ENCODE measurements around the gene GPR21.

Gene GPR21

DNA sequence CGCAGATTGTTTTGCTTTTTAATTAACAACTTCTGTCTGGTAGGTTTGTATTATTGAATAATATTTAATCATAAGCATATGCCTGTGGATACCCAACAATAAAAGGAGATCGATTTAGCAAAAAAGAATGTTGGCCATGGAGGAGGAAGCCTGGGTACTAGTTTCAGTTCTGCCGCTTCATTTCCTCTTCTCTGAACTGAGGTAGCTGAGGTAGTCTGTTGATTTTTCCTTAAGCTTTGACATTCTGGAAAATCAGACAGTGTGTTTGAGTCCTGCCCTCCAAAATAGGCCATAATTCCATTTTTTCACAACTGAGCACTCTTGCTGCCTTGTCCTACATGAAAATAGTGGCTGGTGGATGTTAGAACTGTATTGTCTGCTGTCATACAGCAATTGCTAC, 6.0 kb upstream of the GPR21 start:
- TF ChIP-seq, protein P1, sequence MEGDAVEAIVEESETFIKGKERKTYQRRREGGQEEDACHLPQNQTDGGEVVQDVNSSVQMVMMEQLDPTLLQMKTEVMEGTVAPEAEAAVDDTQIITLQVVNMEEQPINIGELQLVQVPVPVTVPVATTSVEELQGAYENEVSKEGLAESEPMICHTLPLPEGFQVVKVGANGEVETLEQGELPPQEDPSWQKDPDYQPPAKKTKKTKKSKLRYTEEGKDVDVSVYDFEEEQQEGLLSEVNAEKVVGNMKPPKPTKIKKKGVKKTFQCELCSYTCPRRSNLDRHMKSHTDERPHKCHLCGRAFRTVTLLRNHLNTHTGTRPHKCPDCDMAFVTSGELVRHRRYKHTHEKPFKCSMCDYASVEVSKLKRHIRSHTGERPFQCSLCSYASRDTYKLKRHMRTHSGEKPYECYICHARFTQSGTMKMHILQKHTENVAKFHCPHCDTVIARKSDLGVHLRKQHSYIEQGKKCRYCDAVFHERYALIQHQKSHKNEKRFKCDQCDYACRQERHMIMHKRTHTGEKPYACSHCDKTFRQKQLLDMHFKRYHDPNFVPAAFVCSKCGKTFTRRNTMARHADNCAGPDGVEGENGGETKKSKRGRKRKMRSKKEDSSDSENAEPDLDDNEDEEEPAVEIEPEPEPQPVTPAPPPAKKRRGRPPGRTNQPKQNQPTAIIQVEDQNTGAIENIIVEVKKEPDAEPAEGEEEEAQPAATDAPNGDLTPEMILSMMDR (IDR thresholded peaks at IDR 0.05; ENCODE audit: borderline replicate concordance, control extremely low read depth, extremely low read depth, insufficient read depth, missing control alignments), result no peak
- in situ Hi-C loops (cut with MboI; ENCODE audit: low sequenced_read_pairs, unreplicated experiment), result no loop called here

DNA sequence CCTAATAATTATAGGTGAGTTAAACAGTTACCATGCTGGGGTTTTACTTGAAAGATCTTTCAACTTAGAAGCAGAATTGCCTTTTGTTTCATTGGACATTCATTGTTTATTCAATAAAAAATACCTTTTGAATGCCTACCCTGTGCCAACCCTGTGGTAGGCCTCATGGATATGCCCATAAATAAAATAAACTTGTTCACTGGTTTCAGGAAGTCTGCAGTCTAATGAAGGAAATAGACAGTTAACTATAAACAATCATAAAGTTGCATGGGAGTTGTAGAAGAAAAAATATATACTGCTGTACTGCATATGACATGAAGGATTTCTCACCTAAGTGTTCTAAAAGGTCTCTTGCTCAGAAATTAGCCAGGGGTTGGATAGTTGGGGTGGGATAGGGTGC, 5.3 kb upstream of the GPR21 start:
- in situ Hi-C loops (cut with MboI; ENCODE audit: low sequenced_read_pairs, unreplicated experiment), result no loop called here
- TF ChIP-seq, protein P1 (IDR thresholded peaks at IDR 0.05; ENCODE audit: borderline replicate concordance, control extremely low read depth, extremely low read depth, insufficient read depth, missing control alignments), result no peak
- no peak for DNase-seq (ENCODE audit: low spot score)

More for the DNA sequence above, 6.0 kb upstream of the GPR21 start:
- DNase-seq (ENCODE audit: low spot score), result no peak

DNA sequence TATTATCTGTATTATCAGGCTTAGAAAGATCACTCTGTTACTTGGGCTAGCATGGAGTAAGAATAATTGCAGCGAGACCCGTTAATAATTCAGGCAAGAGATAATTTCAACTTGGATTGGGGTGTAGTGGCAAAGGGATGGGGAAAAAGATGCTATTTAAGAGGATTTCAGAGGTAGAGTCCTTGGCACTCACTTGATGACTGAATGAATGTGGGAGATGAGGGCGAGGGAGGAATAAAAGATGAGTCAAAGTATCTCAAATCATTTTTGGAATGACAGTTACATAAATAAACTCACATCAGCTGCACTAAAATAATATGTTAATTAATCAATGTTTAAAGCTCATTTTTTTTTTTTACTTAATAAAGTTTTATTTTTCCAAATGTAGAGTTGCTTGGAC, 4.5 kb upstream of the GPR21 start:
- DNase-seq (ENCODE audit: low spot score), result no peak
- TF ChIP-seq, protein P1 (IDR thresholded peaks at IDR 0.05; ENCODE audit: borderline replicate concordance, control extremely low read depth, extremely low read depth, insufficient read depth, missing control alignments), result no peak
- in situ Hi-C loops (cut with MboI; ENCODE audit: low sequenced_read_pairs, unreplicated experiment), result no loop called here

DNA sequence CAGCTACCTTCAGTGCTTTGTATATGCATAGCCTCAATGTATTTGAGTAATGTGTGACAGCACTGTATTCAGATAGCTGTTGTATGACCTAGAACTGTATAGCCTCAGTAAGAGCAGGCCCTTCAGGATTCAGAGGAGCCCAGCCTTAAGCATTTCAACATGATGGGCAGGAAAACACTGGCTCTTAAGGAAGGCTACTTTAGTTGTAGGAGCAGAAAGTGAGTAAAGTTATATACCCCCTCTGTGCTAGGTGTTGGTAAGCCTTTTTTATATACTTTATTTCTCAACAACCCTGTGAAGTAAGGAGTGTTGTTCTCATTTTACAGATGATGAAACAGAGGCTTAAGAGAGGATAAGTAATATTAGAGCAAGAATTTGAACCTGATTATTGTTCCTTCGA, 1.5 kb upstream of the GPR21 start:
- in situ Hi-C loops (cut with MboI; ENCODE audit: low sequenced_read_pairs, unreplicated experiment), result no loop called here
- TF ChIP-seq, protein P1 (IDR thresholded peaks at IDR 0.05; ENCODE audit: borderline replicate concordance, control extremely low read depth, extremely low read depth, insufficient read depth, missing control alignments), result no peak
- no peak for DNase-seq (ENCODE audit: low spot score)

DNA sequence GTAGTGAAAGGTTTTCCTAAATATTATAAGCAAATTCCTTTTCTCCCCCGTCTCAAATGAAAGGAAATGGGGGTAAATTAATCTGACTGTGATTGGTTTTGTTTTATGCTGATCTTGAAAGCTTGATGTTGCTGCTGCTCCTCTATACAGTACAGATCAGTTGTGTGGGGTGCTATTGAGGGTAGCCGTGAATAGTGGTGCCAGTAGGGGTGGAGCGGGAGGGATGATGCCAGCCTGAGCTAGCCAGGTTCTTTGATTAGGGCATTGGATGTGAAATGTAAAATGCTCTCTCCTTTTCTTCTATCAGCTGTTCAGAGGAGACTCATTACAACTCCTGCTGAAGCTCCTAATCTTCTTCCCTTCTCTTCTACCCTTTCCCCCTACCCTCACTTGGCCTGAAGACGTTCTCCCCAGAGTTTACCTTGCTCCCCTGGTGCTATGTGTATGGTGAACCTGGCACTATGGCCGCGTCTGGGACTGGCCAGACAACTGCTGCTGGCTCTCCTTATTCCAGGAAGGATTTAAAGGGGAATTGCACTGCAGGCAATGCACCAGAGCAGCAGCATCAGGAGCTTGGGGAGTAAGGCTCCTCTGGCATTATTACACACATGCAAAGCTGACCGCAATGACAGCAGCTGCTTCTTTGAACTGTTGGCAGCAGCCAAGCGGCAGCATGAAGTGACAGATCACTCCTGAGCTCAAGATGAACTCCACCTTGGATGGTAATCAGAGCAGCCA, 566 bp downstream of the GPR21 start:
- in situ Hi-C loops (cut with MboI; ENCODE audit: low sequenced_read_pairs, unreplicated experiment), result no loop called here
- TF ChIP-seq, protein P1 (IDR thresholded peaks at IDR 0.05; ENCODE audit: borderline replicate concordance, control extremely low read depth, extremely low read depth, insufficient read depth, missing control alignments), result no peak
- no peak for DNase-seq (ENCODE audit: low spot score)

DNA sequence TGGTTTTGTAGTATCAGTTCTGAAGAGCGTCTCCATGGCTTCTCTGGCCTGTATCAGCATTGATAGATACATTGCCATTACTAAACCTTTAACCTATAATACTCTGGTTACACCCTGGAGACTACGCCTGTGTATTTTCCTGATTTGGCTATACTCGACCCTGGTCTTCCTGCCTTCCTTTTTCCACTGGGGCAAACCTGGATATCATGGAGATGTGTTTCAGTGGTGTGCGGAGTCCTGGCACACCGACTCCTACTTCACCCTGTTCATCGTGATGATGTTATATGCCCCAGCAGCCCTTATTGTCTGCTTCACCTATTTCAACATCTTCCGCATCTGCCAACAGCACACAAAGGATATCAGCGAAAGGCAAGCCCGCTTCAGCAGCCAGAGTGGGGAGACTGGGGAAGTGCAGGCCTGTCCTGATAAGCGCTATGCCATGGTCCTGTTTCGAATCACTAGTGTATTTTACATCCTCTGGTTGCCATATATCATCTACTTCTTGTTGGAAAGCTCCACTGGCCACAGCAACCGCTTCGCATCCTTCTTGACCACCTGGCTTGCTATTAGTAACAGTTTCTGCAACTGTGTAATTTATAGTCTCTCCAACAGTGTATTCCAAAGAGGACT, 1.5 kb downstream of the GPR21 start:
- in situ Hi-C loops (cut with MboI; ENCODE audit: low sequenced_read_pairs, unreplicated experiment), result no loop called here
- no peak for DNase-seq (ENCODE audit: low spot score)
- TF ChIP-seq, protein P1 (IDR thresholded peaks at IDR 0.05; ENCODE audit: borderline replicate concordance, control extremely low read depth, extremely low read depth, insufficient read depth, missing control alignments), result no peak
